ENCODE measurements around the gene JAZF1.

DNA sequence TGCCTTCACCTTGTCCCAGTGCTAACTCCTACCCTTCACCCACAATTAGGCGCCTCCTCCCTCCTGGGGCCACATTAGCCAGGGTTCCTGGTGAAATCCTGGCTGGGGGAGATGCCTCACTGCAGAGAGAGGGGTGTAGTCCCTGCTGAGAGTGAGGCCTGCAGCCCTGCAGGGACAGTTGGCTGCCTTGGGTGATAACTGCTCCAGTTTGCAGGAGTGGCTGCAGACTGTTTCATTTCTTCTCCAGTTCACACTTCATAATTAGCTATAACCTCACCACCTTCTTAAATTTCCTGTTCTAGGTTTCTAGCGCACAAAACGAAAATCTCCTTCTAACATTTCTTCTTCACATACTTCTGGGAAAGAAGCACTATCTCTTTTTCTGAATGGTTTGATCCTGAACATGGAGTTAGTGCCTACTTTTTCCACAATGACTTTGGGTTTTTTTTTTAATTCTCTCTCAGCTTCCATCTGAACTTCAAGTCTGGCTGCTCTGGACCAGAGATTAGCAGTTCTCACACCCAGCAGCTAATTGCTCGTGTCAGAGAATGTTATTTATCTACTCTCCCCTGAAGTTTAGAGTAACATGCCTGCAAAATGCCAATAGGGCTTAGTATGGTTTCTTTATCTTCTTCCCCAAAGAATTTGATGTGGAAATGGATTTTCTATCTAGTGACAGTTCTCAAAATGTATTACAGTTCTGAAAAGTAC is 15.5 kb upstream of the JAZF1 start:
- no peak for TF ChIP-seq CTCF (IDR thresholded peaks at IDR 0.05)
- TF ChIP-seq POLR2A (IDR thresholded peaks at IDR 0.05), result no peak

Data from breast epithelium (tissue), 3 donors.